Pancreas (tissue), 10 donors: Measurements from ENCODE around the gene UBE2D1. TPM values are rescaled to one million over a fixed set of nuclear protein-coding genes. Genes with fewer than 3 reads are reported as not detected.

Experiments
- ATAC-seq, 4 donors: fragments of 200-7000 bp; cut with Tn5 transposase; one replicate each; pipeline versions ENCODE4 v1.8.0 to v1.9.1; 2020; ENCODE audit warnings: mild to moderate bottlenecking in 4 of 4, moderate library complexity in 4 of 4
- DNase-seq, 6 donors: peaks; one replicate each; pipeline ENCODE4 v3.0.0-alpha.2; 2020
- FAIRE-seq: peaks from 2 replicates; lab custom pipeline; 2012; peaks lifted over from hg19 to GRCh38; lab: Jason Lieb, UNC
- H3K27ac ChIP-seq, 4 donors: fragments of 200-600 bp; sonication (generic); 1 replicate in 3 of 4; 2 replicates in 1 of 4; pipeline versions ENCODE4 v1.5.0 to v1.8.0; 2020
- H3K27me3 ChIP-seq, 4 donors: fragments of 200-600 bp; one replicate each; pipeline ENCODE4 v1.8.0; 2021
- H3K36me3 ChIP-seq, 3 donors: fragments of 200-600 bp; sonication (generic) in 1 of 3; one replicate each; pipeline versions ENCODE4 v1.5.0 to v1.8.0; 2020 to 2021
- H3K4me1 ChIP-seq, 3 donors: fragments of 200-600 bp; one replicate each; pipeline ENCODE4 v1.8.0; 2021
- H3K4me3 ChIP-seq, 4 donors: fragments of 200-600 bp; sonication (generic) in 2 of 4; one replicate each; pipeline versions ENCODE4 v1.5.0 to v1.8.0; 2020 to 2021
- H3K9me3 ChIP-seq, 4 donors: fragments of 200-600 bp; one replicate each; pipeline ENCODE4 v1.8.0; 2021
- CTCF ChIP-seq, 4 donors: fragments of 200-600 bp; sonication (generic) in 3 of 4; IDR thresholded peaks; one replicate each; pipeline versions ENCODE4 v1.5.0 to v1.8.0; 2021; ENCODE audit warnings: antibody characterized with exemption in 4 of 4
- WGBS, 2 donors: extraction: QIAGEN DNeasy Blood & Tissue Kit; methylation state at CpG; one replicate each; pipeline ENCODE4 v1.1.7; 2013; 5-methylcytosine and 5-hydroxymethylcytosine counted together
- intact Hi-C, 3 donors: fragments of 100-400 bp; cut with DNase I; formaldehyde crosslinking; loops; one replicate each; pipeline versions ENCODE4 v1.11.1 to v1.14.2; 2022
- polyA plus RNA-seq, 2 donors: library from polyadenylated mRNA; stranded (reverse); fragments of 200-250 nt; gene quantifications; one replicate each; pipeline ENCODE4 v1.2.3, GENCODE V29; 2013
- total RNA-seq, 6 donors: library from RNA; stranded (reverse); fragmentation: NEBNext Ultra II Directional in 4 of 6; extraction: Animal tissue kit (Norgen Biotek cat#: 25700) in 4 of 6; gene quantifications; one replicate each; pipeline versions ENCODE4 v1.2.1 to v1.2.4, GENCODE V29; 2021 to 2023
- donor health status: healthy with polysubstance abuse.
- donor health status: DM: no; HTN: no; CAD: no; lungs with moderate emphysema.
- donor health status: DM: no; HTN: no; CAD: no.
- donor health status: control.
- donor health status: control.
- donor health status: Bipolar disorder and iron deficiency.
- donor health status: DM: yes; HTN: yes; CAD: no.
- donor health status: DM: no; HTN: no; CAD: no.
- donor health status: DM: no; HTN: no; CAD: no.
- donor health status: DM: yes; HTN: yes; CAD: no.

Gene UBE2D1
- total and polyA plus RNA-seq, 8 donors, result 2.5 to 8.9 (median 3.1) TPM

GRCh38 chr10:58316874-58317273 lies 17.9 kb upstream of the UBE2D1 start:
- ATAC-seq (no peak), DNase-seq (no peak), FAIRE-seq (peak; percentile 61)
- intact Hi-C loops, result no loop called here
- no peaks in the 10 kb centered on the region for H3K36me3 ChIP-seq
- H3K9me3 ChIP-seq, result no peaks in the 10 kb centered on the region
- no peaks in the 10 kb centered on the region for H3K4me1 ChIP-seq
- no peak overlapping the region for H3K27ac ChIP-seq
- no peaks in the 10 kb centered on the region for H3K27me3 ChIP-seq
- TF ChIP-seq CTCF (IDR thresholded peaks at IDR 0.05), result no peak
- no peak overlapping the region for H3K4me3 ChIP-seq

GRCh38 chr10:58318346-58318745 lies 16.5 kb upstream of the UBE2D1 start:
- FAIRE-seq, result no peak
- no peak overlapping the region for H3K27ac ChIP-seq
- intact Hi-C loops, result no loop called here
- 57 to 70% methylated on average over 2 of the region's 2 CpGs for WGBS, 2 donors
- no peak for DNase-seq
- no peaks in the 10 kb centered on the region for H3K36me3 ChIP-seq
- no peak for ATAC-seq
- H3K27me3 ChIP-seq, result no peaks in the 10 kb centered on the region
- no peaks in the 10 kb centered on the region for H3K9me3 ChIP-seq
- H3K4me1 ChIP-seq, result no peaks in the 10 kb centered on the region
- no peak overlapping the region for H3K4me3 ChIP-seq
- TF ChIP-seq CTCF (IDR thresholded peaks at IDR 0.05), result no peak

- H3K27me3 ChIP-seq, result no peaks in the 10 kb centered on the region
- TF ChIP-seq CTCF (IDR thresholded peaks at IDR 0.05), result no peak
- no peaks in the 10 kb centered on the region for H3K9me3 ChIP-seq
- H3K4me1 ChIP-seq, result no peaks in the 10 kb centered on the region
- H3K27ac ChIP-seq, result no peak overlapping the region
- H3K4me3 ChIP-seq, result no peak overlapping the region
- ATAC-seq (no peak), FAIRE-seq (no peak), DNase-seq (no peak)
- intact Hi-C loops, result no loop called here
- no peaks in the 10 kb centered on the region for H3K36me3 ChIP-seq
- 62 to 66% methylated on average over 1 of the region's 1 CpG for WGBS, 2 donors
These were observed 15.2 kb upstream of the UBE2D1 start for GRCh38 chr10:58319599-58319998.

GRCh38 chr10:58320351-58321049 lies 14.3 kb upstream of the UBE2D1 start:
- Histone ChIP-seq H3K27me3 (no peaks in the 10 kb centered on the region), H3K4me3 (no peak overlapping the region), H3K9me3 (no peaks in the 10 kb centered on the region), H3K4me1 (no peaks in the 10 kb centered on the region), H3K36me3 (no peaks in the 10 kb centered on the region), H3K27ac (no peak overlapping the region)
- DNase-seq, result no peak
- intact Hi-C loops, result no loop called here
- ATAC-seq, result no peak
- TF ChIP-seq CTCF (IDR thresholded peaks at IDR 0.05), result no peak
- 82 to 83% methylated on average over 4 of the region's 4 CpGs for WGBS, 2 donors
- no peak for FAIRE-seq

GRCh38 chr10:58322072-58322834 lies 12.6 kb upstream of the UBE2D1 start:
- 62 to 70% methylated on average over 3 of the region's 3 CpGs for WGBS, 2 donors
- Histone ChIP-seq H3K4me3 (no peak overlapping the region), H3K27ac (no peak overlapping the region), H3K27me3 (no peaks in the 10 kb centered on the region), H3K9me3 (no peaks in the 10 kb centered on the region), H3K36me3 (no peaks in the 10 kb centered on the region), H3K4me1 (no peaks in the 10 kb centered on the region)
- intact Hi-C loops, result no loop called here
- FAIRE-seq, result no peak
- peak in 2 of 4 donors; percentile 59 to 60 for ATAC-seq
- DNase-seq, result peak in 1 of 6 donors; percentile 26
- TF ChIP-seq CTCF (IDR thresholded peaks at IDR 0.05), result no peak
